IPS-18c (cell line): ENCODE results near the gene RABGAP1.

Experiments
- H3K4me3 ChIP-seq: 2 replicates; pipeline ENCODE4 v1.7.0; 2013; ENCODE audit warnings: low read depth, mild to moderate bottlenecking, low read length, moderate library complexity; ENCODE audit not compliant: insufficient read depth
- H3K9me3 ChIP-seq: one replicate; pipeline ENCODE4 v1.6.1; 2013; ENCODE audit warnings: mild to moderate bottlenecking, low read length, moderate library complexity; ENCODE audit not compliant: control insufficient read depth, insufficient read depth

Gene RABGAP1

DNA sequence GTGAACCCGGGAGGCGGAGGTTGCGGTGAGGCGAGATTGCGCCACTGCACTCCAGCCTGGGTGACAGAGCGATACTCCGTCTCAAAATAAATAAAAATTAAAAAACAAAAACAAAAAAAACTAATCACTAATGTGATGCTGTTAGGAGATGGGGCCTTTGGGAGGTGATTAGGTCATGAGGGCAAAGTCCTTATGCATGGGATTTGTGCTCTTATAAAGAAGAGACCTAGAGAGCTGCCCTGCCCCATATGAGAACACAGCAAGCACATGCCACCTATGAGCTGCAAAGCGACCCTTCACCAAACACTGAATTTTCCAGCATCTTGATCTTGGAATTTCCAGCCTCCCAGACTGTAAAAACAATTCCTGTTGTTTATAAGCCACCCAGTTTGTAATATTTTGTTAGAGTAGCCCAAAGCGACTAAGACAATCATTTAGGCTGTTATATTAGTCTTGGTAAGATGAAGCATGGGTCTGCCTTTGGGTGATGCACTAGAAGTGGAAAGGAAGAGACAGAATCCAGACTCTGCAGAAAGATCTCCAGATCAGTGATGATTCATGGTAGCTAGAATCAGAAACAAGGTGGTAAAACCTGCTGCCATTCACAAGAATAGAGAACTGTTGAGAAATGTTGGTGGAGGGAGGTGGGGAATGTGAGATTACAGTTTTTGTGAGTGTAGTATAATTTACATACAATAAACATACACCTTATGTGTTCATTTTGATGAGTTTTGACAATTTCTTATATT, 118.8 kb downstream of the RABGAP1 start:
- Histone ChIP-seq H3K4me3 (no peak overlapping the region), H3K9me3 (no peaks in the 10 kb centered on the region)

DNA sequence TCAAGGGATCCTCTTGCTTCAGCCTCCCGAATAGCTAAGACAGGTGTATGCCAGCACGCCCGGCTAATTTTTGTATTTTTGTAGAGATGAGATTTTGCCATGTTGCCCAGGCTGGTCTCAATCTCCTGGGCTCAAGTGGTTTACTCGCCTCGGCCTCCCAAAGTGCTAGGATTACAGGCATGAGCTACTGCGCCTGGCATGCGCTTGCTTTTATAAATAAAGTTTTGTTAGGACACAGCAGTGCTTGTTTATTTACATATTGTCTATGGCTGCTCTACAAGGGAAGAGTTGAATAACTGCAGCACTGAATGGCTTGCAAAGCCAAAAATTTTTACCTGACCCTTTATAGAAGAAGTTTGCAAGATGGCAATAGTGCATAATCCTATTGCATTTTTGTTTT, 120.4 kb downstream of the RABGAP1 start:
- no peak overlapping the region for H3K4me3 ChIP-seq
- no peaks in the 10 kb centered on the region for H3K9me3 ChIP-seq

DNA sequence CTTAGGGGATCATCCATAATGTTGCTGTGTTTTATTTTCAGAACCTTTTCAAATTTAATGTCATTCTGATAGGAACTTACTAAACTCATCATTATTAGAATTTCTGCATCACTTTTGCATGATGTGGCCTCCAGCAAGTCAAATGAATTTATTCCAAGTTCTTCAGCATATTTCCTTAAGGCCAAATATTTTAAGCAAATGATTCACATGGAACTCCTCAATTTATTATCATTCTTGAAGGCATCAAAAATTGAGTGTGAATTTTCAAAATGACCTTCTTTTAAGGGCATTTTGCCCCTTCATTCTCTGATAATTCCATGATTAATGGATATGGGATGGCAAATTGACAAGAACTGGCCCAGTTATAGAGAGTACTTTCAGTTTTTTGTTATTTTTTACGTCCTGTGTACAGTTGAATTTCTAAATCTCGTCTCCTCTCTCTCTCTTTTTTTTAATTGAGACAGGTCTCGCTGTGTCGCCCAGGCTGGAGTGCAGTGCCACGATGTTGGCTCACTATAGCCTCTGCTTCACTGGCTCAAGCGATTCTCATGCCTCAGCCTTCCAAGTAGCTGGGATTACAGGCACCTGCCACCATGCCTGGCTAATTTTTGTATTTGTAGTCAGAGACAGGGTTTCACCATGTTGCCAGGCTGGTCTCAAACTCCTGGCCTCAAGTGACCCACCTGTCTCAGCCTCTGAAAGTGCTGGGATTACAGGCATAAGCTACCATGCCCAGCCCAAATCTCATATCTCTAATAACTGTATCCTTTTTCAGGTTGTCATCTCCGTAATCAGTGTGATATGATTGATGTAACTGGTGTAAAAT, 121.7 kb downstream of the RABGAP1 start:
- Histone ChIP-seq H3K9me3 (no peaks in the 10 kb centered on the region), H3K4me3 (no peak overlapping the region)

- H3K9me3 ChIP-seq = no peaks in the 10 kb centered on the region
- no peak overlapping the region for H3K4me3 ChIP-seq
Observed at GRCh38 chr9:123063177-123063598, 122.4 kb downstream of the RABGAP1 start.

GRCh38 chr9:123063896-123064295, 123.1 kb downstream of the RABGAP1 start:
- H3K4me3 ChIP-seq = no peak overlapping the region
- H3K9me3 ChIP-seq = no peaks in the 10 kb centered on the region

DNA sequence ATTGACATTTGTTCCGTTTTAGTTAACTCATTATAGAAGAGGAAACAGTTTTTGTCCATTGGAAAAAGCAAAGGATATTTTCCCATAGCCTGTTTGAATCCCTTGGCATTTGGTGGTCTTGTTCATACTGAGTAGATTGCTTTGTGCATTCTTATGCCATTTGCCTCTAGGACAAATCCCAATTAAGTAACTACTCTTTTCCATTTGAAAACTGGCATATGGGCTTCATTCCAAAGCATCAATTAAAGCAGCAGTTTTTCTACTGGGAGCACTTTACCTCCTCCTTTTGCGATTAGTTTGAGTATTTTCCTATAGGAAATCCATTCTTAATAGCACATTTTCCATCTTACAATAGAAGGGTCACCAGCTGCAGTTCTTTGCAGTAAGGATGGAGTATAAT, 123.9 kb downstream of the RABGAP1 start:
- Histone ChIP-seq H3K4me3 (no peak overlapping the region), H3K9me3 (no peaks in the 10 kb centered on the region)

GRCh38 chr9:123065196-123065595, 124.4 kb downstream of the RABGAP1 start:
- Histone ChIP-seq H3K9me3 (no peaks in the 10 kb centered on the region), H3K4me3 (no peak overlapping the region)

DNA sequence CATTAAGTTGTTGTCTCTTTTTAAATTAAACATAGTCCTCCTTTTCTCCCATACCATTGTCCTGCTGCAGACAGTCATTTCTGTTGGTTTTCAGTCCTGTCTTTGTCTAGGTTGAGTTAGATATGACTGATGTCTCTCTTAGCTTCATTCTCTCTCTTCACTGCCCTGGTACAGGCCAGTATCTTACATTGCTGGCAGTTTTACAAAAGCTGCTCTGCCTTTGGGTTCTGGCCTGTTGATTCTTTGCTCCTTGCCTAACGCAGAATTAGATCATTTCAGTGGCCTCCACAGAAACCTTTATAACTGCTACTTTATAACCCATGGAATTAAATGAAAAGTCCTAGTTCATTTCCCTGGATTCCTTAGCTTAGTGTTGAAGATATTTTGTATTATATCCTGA, 126.3 kb downstream of the RABGAP1 start:
- Histone ChIP-seq H3K9me3 (no peaks in the 10 kb centered on the region), H3K4me3 (no peak overlapping the region)

- Histone ChIP-seq H3K4me3 (no peak overlapping the region), H3K9me3 (no peaks in the 10 kb centered on the region)
Observed at GRCh38 chr9:123069010-123069481, 128.2 kb downstream of the RABGAP1 start.

DNA sequence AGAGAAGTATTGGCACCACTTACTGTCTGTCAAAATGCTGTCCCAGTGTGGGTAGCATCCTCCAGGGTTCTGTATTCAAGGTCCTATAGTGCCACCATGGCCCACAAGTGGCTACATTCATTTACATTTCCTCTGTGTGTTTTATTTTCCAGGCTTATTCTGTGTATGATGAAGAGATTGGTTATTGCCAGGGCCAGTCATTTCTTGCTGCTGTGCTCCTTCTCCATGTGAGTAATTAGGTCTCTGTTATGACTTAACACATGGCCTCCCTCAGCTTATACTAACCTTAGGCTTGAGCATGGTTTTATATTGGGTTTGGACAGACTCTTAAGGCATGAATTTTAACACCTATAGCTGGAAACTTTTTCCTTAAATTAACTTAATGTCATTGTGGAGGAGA, 129.4 kb downstream of the RABGAP1 start:
- Histone ChIP-seq H3K9me3 (no peaks in the 10 kb centered on the region), H3K4me3 (no peak overlapping the region)

DNA sequence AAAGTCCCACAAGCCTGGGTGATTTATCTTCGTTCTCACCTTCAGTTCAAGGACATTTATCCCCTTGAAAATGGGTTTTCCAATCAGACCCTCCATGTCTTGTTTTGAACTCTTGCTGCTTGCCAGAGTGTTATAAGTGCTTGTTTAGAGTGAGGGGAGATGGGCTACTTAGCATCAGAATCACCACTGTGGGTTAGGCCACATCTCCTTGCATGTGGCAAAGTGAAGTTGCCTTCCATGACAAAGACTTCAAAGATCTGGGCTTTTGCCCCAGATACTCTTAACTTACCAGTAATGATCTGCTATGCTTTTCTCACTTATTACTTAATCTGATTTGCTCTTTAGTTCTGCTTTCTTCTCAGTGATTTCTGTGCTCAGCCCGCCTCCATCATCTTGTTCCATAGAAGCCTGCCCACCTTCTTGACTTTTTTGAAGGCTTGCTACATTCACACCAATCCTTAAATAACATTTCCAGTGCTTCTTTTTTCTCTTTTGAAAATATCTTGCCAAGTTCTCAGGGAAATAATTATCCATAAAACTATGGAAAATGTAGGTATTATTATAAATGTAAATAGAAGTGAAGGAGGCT, 131.7 kb downstream of the RABGAP1 start:
- Histone ChIP-seq H3K4me3 (no peak overlapping the region), H3K9me3 (no peaks in the 10 kb centered on the region)

DNA sequence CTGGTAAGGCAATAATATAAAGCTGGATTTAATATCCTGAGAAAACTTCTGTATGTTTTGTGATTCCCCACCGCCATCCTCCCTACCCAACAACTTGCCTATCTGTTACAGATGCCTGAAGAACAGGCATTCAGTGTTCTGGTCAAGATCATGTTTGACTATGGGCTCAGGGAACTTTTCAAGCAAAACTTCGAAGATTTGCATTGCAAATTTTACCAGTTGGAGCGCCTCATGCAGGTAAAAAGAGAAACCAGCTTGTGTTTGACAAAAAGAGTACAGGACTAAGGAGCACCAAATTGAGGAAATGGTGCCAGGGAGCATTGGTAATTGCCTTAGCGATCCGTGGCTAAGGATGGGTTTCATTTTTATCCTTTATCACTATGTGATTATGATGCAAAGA, 132.6 kb downstream of the RABGAP1 start:
- H3K9me3 ChIP-seq = no peaks in the 10 kb centered on the region
- no peak overlapping the region for H3K4me3 ChIP-seq

GRCh38 chr9:123073991-123074422, 133.2 kb downstream of the RABGAP1 start:
- Histone ChIP-seq H3K4me3 (no peak overlapping the region), H3K9me3 (no peaks in the 10 kb centered on the region)

DNA sequence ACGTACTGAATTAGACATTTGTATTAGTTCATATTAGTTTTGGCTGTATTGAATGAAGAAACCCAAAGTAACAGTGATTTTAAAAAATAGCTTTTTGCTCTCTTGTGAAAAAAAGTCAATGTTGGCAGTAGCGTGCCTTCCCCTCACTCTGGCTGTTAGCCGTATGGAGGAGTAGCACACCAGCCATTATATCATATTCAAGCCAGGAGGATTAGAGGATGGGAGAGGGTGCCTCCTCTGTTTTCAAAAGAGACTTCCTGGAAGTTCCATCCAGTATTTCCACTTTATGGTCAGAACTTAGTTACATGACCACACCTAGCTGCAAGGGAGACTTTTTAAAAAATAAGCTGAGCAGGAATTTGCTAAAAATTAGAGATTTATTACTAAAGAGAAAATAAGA, 133.8 kb downstream of the RABGAP1 start:
- Histone ChIP-seq H3K9me3 (no peaks in the 10 kb centered on the region), H3K4me3 (no peak overlapping the region)

DNA sequence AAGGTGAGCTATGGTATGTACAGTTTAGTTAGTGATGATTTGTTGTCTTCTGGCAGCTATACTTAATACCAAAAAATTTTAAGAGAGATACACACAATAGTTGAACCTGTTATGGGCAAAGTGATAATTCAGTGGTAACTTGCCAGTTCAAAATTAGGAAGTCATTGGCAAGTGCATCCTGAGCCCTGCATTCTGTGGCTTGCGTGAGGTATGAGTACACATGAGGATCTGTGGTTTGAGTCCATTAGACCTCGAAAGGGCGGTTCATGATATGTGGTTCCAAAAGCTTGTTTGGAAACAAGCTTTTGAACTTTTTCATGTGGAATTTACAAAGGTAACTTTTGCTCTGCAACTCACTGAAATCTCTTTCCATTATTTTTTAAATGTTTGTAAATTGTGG, 139.6 kb downstream of the RABGAP1 start:
- H3K9me3 ChIP-seq = no peaks in the 10 kb centered on the region
- no peak overlapping the region for H3K4me3 ChIP-seq

DNA sequence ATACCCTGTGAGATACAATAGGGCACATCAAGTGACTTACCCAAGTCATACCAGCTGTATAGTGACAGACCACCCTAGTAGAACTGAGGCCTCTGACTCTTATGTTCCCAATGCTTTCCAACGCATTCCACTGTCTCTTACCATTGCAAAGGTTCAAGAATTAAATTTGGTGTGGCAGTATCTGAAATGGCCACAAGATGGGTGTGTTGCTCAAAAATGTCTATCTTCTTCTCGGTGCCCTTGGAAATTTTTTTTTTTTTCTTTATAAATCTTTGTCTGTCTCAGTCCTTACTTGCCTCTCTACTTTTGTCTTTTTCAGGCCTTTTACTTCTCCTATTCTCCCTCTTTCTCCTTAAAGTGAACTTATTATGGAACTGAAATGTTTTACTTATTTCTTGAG, 141.0 kb downstream of the RABGAP1 start:
- Histone ChIP-seq H3K4me3 (no peak overlapping the region), H3K9me3 (no peaks in the 10 kb centered on the region)

DNA sequence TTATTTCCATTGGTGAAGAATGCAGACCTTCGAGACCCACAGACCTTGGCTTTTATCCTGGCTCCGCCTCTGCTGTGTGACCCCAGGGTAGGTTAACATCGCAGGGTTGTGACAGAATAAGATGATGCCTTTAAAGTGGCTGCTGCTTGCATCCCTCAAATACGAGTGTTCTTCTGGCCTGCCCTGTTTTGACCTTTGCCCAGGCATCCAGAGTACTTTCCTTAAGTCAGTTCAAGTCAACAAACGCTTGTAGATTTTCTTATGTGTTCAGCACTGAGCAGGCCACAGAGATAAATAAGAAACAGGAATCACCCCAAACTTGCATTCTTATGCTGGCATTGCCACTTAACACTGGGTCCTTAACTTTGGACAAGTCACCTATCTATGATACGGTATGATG, 142.9 kb downstream of the RABGAP1 start:
- H3K4me3 ChIP-seq = no peak overlapping the region
- H3K9me3 ChIP-seq = no peaks in the 10 kb centered on the region

DNA sequence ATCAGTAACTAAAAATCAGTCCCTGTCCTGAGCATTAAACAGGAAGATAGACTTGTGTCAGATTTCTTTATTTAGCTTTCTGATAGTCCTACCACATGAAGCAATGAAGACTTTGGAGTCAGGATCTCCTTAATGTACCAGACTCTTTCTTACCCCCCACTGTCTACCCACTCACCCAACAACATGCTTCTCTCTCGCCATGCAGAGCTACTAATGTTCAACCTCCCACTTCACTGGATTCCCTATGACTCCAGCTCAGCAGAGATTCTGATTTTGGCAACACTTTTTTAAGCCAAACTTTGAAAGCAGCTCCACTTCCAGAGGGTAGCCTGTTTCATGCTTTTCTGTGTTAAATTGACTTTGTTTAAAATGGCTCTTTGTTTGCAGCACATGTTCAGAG, 143.4 kb downstream of the RABGAP1 start:
- H3K9me3 ChIP-seq = no peaks in the 10 kb centered on the region
- H3K4me3 ChIP-seq = no peak overlapping the region
